GM23338 (cell line): Measurements from ENCODE around the gene TTC28. TPM values are rescaled to one million over a fixed set of nuclear protein-coding genes. Genes with fewer than 3 reads are reported as not detected.
A peak's percentile ranks its signal among the peaks of the same experiment; 100 is the strongest.

Experiments used
- ATAC-seq: fragments of 200-7000 bp; cut with Tn5 transposase; 3 replicates; pipeline ENCODE4 v1.9.1; 2020
- DNase-seq: peaks from one replicate; pipeline ENCODE4 v3.0.0-alpha.2; 2015; ENCODE audit warnings: low spot score
- H2AFZ ChIP-seq: fragments of 200-600 bp; sonication (generic); 2 replicates; pipeline ENCODE4 v1.8.0; 2016; ENCODE audit warnings: antibody characterized with exemption, mild to moderate bottlenecking, moderate library complexity
- H3F3A ChIP-seq: fragments of 200-600 bp; sonication (generic); replicated peaks from 2 replicates; pipeline ENCODE4 v1.8.0; 2017; ENCODE audit warnings: antibody characterized with exemption, mixed run types, low read depth
- H3K27ac ChIP-seq: fragments of 200-600 bp; sonication (generic); 2 replicates; pipeline ENCODE4 v1.6.1; 2016; ENCODE audit warnings: low read depth
- H3K27me3 ChIP-seq: fragments of 200-600 bp; sonication (generic); 2 replicates; pipeline ENCODE4 v1.8.0; 2016; ENCODE audit warnings: mild to moderate bottlenecking, mixed run types, moderate library complexity; ENCODE audit not compliant: insufficient read depth
- H3K36me3 ChIP-seq: fragments of 200-600 bp; sonication (generic); 2 replicates; pipeline ENCODE4 v1.8.0; 2016; ENCODE audit warnings: mild to moderate bottlenecking; ENCODE audit not compliant: insufficient read depth
- H3K4me1 ChIP-seq: fragments of 200-600 bp; sonication (generic); 2 replicates; pipeline ENCODE4 v1.8.0; 2016; ENCODE audit warnings: mild to moderate bottlenecking, moderate library complexity; ENCODE audit not compliant: insufficient read depth
- H3K4me2 ChIP-seq: fragments of 200-600 bp; sonication (generic); 2 replicates; pipeline ENCODE4 v1.7.1; 2017; ENCODE audit warnings: mixed run types
- H3K4me3 ChIP-seq: fragments of 200-600 bp; sonication (generic); 2 replicates; pipeline ENCODE4 v1.6.1; 2016; ENCODE audit warnings: mixed run types
- H3K79me2 ChIP-seq: fragments of 200-600 bp; sonication (generic); replicated peaks from 2 replicates; pipeline ENCODE4 v1.8.0; 2017; ENCODE audit warnings: mild to moderate bottlenecking; ENCODE audit not compliant: insufficient read depth
- H3K9me2 ChIP-seq: fragments of 200-600 bp; sonication (generic); 2 replicates; pipeline ENCODE4 v1.8.0; 2017; ENCODE audit not compliant: insufficient read depth
- H4K20me1 ChIP-seq: fragments of 200-600 bp; sonication (generic); replicated peaks from 2 replicates; pipeline ENCODE4 v1.8.0; 2017; ENCODE audit warnings: mild to moderate bottlenecking; ENCODE audit not compliant: insufficient read depth
- H3K27ac Mint-ChIP-seq: 2 replicates; pipeline ENCODE4 v1.8.0; 2020; ENCODE audit warnings: inconsistent platforms, mild to moderate bottlenecking, moderate library complexity, mixed read lengths
- H3K27me3 Mint-ChIP-seq: 3 replicates; pipeline ENCODE4 v1.8.0; 2022; ENCODE audit warnings: low read depth, mild to moderate bottlenecking, moderate library complexity, mixed read lengths, inconsistent platforms; ENCODE audit not compliant: insufficient read depth, poor library complexity
- H3K36me3 Mint-ChIP-seq: 3 replicates; pipeline ENCODE4 v1.8.0; 2021; ENCODE audit warnings: low read depth, mild to moderate bottlenecking, inconsistent platforms, moderate library complexity, mixed read lengths
- H3K4me1 Mint-ChIP-seq: 3 replicates; pipeline ENCODE4 v1.8.0; 2020; ENCODE audit warnings: mild to moderate bottlenecking, inconsistent platforms, mixed read lengths
- H3K4me3 Mint-ChIP-seq: 3 replicates; pipeline ENCODE4 v1.8.0; 2021; ENCODE audit warnings: moderate library complexity, mild to moderate bottlenecking, inconsistent platforms, mixed read lengths
- H3K9me3 Mint-ChIP-seq: 3 replicates; pipeline ENCODE4 v1.8.0; 2020; ENCODE audit warnings: moderate library complexity, mild to moderate bottlenecking, inconsistent platforms, mixed read lengths
- CREB1 ChIP-seq: fragments of 250-450 bp; sonication (Bioruptor Pico); IDR thresholded peaks from 2 replicates; pipeline ENCODE4 v1.5.0; 2020; ENCODE audit warnings: low read depth, mild to moderate bottlenecking, moderate library complexity
- EZH2 ChIP-seq: fragments of 200-600 bp; sonication (generic); IDR thresholded peaks from one replicate; pipeline ENCODE4 v1.8.0; 2017; ENCODE audit warnings: antibody characterized with exemption, mild to moderate bottlenecking, low read depth; ENCODE audit not compliant: unreplicated experiment
- JUNB ChIP-seq: IDR thresholded peaks from one replicate; pipeline ENCODE4 v1.6.1; 2016; ENCODE audit warnings: antibody characterized with exemption; ENCODE audit not compliant: unreplicated experiment
- NANOG ChIP-seq: IDR thresholded peaks from 2 replicates; pipeline ENCODE4 v1.6.1; 2016; ENCODE audit warnings: antibody characterized with exemption, borderline replicate concordance
- STAT1 ChIP-seq: IDR thresholded peaks from one replicate; pipeline ENCODE4 v1.6.1; 2016; ENCODE audit warnings: antibody characterized with exemption; ENCODE audit not compliant: unreplicated experiment
- polyA plus RNA-seq: library from polyadenylated mRNA; unstranded; fragments of >200 nt; fragmentation: Nextera tagmentation; extraction: Ambion mirVana; gene quantifications from 2 replicates; pipeline ENCODE4 v1.2.1, GENCODE V29; 2016
- total RNA-seq: library from RNA; depleted of rRNA; stranded (reverse); fragments of >200 nt; shearing (Covaris generic); gene quantifications from 2 replicates; pipeline ENCODE4 v1.2.3, GENCODE V29; 2014
- TF ChIP-seq, protein P1 (sequence below): fragments of 250-450 bp; sonication (Bioruptor Pico); IDR thresholded peaks from 2 replicates; pipeline ENCODE4 v1.5.0; 2020; ENCODE audit warnings: mild to moderate bottlenecking, moderate library complexity
- TF ChIP-seq, protein P2 (sequence below): IDR thresholded peaks from 2 replicates; pipeline ENCODE4 v1.6.1; 2016; ENCODE audit warnings: antibody characterized with exemption
- TF ChIP-seq, protein P3 (sequence below), 2 experiments: fragments of 200-600 bp in 1 of 2; sonication (generic) in 1 of 2; conservative IDR thresholded peaks; 2 replicates each; pipeline versions ENCODE4 v1.5.1 to v1.6.1; 2016 to 2017; ENCODE audit warnings: antibody characterized with exemption in 2 of 2, low read depth in 2 of 2, mild to moderate bottlenecking in 2 of 2, moderate library complexity in 1 of 2

TTC28 gene
- total and polyA plus RNA-seq, 2 experiments from 2014 or later: 4.5 to 16.1 TPM

DNA sequence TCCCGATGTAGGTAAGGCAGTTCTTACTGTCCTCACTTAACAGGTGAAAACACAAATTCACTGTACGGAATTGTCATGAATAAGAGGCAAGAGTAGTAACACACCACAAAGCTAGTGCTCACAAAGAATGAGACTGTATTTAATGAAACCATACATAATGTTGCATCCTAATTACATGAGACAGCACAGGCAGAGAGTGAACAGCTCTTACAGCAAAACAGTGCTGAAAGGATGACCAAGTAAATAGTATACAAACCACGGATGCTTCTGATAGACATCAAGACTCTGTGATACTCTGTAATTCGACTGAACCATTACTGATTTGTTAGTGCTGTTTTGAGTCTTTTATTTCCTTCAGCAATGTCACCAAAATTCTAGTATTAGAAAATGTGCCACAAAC lies 282.3 kb downstream of the TTC28 start (continued):
- TF ChIP-seq, protein P1, sequence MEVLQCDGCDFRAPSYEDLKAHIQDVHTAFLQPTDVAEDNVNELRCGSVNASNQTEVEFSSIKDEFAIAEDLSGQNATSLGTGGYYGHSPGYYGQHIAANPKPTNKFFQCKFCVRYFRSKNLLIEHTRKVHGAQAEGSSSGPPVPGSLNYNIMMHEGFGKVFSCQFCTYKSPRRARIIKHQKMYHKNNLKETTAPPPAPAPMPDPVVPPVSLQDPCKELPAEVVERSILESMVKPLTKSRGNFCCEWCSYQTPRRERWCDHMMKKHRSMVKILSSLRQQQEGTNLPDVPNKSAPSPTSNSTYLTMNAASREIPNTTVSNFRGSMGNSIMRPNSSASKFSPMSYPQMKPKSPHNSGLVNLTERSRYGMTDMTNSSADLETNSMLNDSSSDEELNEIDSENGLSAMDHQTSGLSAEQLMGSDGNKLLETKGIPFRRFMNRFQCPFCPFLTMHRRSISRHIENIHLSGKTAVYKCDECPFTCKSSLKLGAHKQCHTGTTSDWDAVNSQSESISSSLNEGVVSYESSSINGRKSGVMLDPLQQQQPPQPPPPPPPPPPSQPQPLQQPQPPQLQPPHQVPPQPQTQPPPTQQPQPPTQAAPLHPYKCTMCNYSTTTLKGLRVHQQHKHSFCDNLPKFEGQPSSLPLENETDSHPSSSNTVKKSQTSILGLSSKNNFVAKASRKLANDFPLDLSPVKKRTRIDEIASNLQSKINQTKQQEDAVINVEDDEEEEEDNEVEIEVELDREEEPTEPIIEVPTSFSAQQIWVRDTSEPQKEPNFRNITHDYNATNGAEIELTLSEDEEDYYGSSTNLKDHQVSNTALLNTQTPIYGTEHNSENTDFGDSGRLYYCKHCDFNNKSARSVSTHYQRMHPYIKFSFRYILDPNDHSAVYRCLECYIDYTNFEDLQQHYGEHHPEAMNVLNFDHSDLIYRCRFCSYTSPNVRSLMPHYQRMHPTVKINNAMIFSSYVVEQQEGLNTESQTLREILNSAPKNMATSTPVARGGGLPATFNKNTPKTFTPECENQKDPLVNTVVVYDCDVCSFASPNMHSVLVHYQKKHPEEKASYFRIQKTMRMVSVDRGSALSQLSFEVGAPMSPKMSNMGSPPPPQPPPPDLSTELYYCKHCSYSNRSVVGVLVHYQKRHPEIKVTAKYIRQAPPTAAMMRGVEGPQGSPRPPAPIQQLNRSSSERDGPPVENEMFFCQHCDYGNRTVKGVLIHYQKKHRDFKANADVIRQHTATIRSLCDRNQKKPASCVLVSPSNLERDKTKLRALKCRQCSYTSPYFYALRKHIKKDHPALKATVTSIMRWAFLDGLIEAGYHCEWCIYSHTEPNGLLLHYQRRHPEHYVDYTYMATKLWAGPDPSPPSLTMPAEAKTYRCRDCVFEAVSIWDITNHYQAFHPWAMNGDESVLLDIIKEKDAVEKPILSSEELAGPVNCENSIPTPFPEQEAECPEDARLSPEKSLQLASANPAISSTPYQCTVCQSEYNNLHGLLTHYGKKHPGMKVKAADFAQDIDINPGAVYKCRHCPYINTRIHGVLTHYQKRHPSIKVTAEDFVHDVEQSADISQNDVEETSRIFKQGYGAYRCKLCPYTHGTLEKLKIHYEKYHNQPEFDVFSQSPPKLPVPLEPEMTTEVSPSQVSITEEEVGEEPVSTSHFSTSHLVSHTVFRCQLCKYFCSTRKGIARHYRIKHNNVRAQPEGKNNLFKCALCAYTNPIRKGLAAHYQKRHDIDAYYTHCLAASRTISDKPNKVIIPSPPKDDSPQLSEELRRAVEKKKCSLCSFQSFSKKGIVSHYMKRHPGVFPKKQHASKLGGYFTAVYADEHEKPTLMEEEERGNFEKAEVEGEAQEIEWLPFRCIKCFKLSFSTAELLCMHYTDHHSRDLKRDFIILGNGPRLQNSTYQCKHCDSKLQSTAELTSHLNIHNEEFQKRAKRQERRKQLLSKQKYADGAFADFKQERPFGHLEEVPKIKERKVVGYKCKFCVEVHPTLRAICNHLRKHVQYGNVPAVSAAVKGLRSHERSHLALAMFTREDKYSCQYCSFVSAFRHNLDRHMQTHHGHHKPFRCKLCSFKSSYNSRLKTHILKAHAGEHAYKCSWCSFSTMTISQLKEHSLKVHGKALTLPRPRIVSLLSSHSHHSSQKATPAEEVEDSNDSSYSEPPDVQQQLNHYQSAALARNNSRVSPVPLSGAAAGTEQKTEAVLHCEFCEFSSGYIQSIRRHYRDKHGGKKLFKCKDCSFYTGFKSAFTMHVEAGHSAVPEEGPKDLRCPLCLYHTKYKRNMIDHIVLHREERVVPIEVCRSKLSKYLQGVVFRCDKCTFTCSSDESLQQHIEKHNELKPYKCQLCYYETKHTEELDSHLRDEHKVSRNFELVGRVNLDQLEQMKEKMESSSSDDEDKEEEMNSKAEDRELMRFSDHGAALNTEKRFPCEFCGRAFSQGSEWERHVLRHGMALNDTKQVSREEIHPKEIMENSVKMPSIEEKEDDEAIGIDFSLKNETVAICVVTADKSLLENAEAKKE (CRISPR knock-in tag): no peak
- TF ChIP-seq JUNB (no peak), NANOG (no peak), EZH2 (no peak), STAT1 (no peak)
- TF ChIP-seq, protein P2, sequence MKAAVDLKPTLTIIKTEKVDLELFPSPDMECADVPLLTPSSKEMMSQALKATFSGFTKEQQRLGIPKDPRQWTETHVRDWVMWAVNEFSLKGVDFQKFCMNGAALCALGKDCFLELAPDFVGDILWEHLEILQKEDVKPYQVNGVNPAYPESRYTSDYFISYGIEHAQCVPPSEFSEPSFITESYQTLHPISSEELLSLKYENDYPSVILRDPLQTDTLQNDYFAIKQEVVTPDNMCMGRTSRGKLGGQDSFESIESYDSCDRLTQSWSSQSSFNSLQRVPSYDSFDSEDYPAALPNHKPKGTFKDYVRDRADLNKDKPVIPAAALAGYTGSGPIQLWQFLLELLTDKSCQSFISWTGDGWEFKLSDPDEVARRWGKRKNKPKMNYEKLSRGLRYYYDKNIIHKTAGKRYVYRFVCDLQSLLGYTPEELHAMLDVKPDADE: no peak

DNA sequence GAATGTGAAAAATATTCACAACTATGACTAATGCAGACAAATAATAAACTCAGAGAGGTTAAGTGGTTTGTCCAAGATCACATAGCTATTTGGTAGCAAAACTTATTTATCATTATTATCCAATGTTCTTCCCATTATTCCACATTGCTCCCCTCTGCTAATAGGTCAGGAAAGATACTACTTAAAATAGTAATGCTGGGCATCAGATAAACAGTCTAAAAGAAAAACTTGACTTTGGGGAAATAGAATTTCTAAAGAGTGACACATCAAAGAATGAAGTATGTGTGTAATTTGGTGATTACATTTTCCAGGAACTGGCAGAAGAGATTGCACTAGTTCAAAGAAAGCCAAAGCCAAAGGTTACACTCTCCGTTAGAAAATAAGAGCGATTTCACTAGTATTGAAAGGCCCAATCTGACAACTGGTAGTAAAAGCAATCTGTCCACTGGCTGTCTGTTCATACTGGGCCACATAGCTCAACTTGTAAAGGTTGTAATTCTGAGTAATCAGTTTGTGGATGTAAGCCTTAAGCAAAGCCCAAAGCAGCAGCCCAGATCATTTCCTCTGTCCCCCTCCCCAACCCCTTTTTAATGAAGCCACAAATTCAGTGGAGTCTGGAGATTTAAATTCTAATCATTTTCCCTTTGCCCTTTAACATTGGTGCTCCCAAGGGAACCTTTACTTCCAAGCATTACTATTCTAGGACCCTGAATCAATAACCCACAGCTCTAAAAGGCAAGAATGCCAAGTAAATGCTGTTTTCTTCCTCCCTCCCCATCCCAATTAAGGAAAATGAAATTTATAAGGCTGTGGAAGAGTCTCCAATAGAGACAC lies 283.5 kb downstream of the TTC28 start:
- no peak for ATAC-seq
- Histone ChIP-seq H3K9me2 (no peaks in the 10 kb centered on the region), H3K27me3 (no peaks in the 10 kb centered on the region), H3K27ac (no peak overlapping the region), H3K4me1 (no peaks in the 10 kb centered on the region), H3K79me2 (no peaks in the 10 kb centered on the region), H2AFZ (no peak overlapping the region), H3K36me3 (no peaks in the 10 kb centered on the region; the same call in 1 of the 2 replicates), H3K4me2 (no peak overlapping the region), H3K4me3 (no peak overlapping the region), H3F3A (no peaks in the 10 kb centered on the region), H4K20me1 (no peaks in the 10 kb centered on the region)
- H3K36me3 Mint-ChIP-seq: peaks cover 22% of the 10 kb centered on the region
- TF ChIP-seq CREB1 (CRISPR knock-in tag) (no peak), STAT1 (no peak), EZH2 (no peak)
- TF ChIP-seq, protein P3, sequence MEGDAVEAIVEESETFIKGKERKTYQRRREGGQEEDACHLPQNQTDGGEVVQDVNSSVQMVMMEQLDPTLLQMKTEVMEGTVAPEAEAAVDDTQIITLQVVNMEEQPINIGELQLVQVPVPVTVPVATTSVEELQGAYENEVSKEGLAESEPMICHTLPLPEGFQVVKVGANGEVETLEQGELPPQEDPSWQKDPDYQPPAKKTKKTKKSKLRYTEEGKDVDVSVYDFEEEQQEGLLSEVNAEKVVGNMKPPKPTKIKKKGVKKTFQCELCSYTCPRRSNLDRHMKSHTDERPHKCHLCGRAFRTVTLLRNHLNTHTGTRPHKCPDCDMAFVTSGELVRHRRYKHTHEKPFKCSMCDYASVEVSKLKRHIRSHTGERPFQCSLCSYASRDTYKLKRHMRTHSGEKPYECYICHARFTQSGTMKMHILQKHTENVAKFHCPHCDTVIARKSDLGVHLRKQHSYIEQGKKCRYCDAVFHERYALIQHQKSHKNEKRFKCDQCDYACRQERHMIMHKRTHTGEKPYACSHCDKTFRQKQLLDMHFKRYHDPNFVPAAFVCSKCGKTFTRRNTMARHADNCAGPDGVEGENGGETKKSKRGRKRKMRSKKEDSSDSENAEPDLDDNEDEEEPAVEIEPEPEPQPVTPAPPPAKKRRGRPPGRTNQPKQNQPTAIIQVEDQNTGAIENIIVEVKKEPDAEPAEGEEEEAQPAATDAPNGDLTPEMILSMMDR (conservative IDR thresholded peaks at IDR 0.05; ENCODE audit: low read depth in 2 of 2): no peak
- H3K9me3 Mint-ChIP-seq: peaks cover 33% of the 10 kb centered on the region
- no peak for DNase-seq
- H3K27me3 Mint-ChIP-seq: peaks cover 3% of the 10 kb centered on the region
- no peak overlapping the region for H3K4me3 Mint-ChIP-seq
- no peaks in the 10 kb centered on the region; the same call in 2 of the 3 replicates for H3K4me1 Mint-ChIP-seq
- 0 out of 2 replicates have a peak overlapping the region, but pooled peaks have one; percentile 34 for H3K27ac Mint-ChIP-seq
